PFSK-1 (cell line): Measurements from ENCODE around the gene YTHDC1.

Experiments
- FOXP2 ChIP-seq: optimal IDR thresholded peaks from 2 replicates; pipeline ENCODE3; 2011; ENCODE audit warnings: borderline replicate concordance, control low read depth, inconsistent platforms; ENCODE audit not compliant: insufficient read depth; ENCODE audit errors: extremely low read length, extremely low read depth
- POLR2AphosphoS5 ChIP-seq: IDR thresholded peaks from 2 replicates; pipeline ENCODE4 v1.6.1; 2012; ENCODE audit warnings: low read depth, mild to moderate bottlenecking, control low read depth, low read length, moderate library complexity
- SIN3A ChIP-seq: IDR thresholded peaks from 2 replicates; pipeline ENCODE4 v1.6.1; 2012; ENCODE audit warnings: mild to moderate bottlenecking, low read length, moderate library complexity, borderline replicate concordance; ENCODE audit not compliant: insufficient read depth

- no peak for TF ChIP-seq POLR2AphosphoS5
- TF ChIP-seq SIN3A: no peak
- TF ChIP-seq FOXP2: no peak
Measured at GRCh38 chr4:68346461-68346860, 3.4 kb downstream of the YTHDC1 start.
